ENCODE results near the gene GNL3L.

DNA sequence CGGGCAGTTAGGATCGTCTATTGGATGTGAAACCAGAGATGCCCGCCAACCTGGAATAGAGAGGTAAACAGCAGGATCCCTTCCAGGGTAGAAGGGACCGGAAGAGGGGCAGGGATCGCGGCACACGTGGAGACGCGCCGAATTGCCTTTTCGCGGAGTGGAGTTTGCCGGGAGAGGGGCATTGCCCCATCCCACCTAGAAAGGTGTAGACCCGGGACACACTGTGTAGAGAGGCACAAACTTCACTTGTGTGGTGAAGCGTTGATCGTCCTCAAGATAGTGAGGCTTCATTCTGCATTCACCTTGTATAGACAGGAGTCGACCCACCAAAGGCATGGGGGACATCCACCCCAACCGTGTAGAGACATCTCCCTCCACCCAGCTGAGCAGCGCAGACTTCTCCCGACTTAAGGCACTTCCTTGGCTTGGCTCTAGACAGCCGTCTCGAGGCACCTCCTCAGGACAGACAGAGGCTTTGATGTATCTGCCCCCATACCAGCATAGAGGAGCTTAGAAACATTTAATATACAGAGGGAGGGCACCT, 410 bp downstream of the GNL3L start:
- TF ChIP-seq, protein P1, sequence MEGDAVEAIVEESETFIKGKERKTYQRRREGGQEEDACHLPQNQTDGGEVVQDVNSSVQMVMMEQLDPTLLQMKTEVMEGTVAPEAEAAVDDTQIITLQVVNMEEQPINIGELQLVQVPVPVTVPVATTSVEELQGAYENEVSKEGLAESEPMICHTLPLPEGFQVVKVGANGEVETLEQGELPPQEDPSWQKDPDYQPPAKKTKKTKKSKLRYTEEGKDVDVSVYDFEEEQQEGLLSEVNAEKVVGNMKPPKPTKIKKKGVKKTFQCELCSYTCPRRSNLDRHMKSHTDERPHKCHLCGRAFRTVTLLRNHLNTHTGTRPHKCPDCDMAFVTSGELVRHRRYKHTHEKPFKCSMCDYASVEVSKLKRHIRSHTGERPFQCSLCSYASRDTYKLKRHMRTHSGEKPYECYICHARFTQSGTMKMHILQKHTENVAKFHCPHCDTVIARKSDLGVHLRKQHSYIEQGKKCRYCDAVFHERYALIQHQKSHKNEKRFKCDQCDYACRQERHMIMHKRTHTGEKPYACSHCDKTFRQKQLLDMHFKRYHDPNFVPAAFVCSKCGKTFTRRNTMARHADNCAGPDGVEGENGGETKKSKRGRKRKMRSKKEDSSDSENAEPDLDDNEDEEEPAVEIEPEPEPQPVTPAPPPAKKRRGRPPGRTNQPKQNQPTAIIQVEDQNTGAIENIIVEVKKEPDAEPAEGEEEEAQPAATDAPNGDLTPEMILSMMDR (conservative IDR thresholded peaks at IDR 0.05; ENCODE audit: low read length) = no peak
- TF ChIP-seq EZH2phosphoT487 (IDR thresholded peaks at IDR 0.05; ENCODE audit: borderline replicate concordance) = no peak
